Fibroblast of pulmonary artery (primary cell): ENCODE measurements around the gene ZBTB49.

ENCODE experiments used
- DNase-seq: peaks from one replicate; pipeline ENCODE4 v3.0.0-alpha.2; 2010; ENCODE audit warnings: low read depth
- H3K4me3 ChIP-seq: replicated peaks from 2 replicates; pipeline ENCODE4 v1.5.1; 2011; ENCODE audit warnings: low read depth, mild to moderate bottlenecking, control low read depth, low read length, moderate library complexity
- TF ChIP-seq, protein P1 (sequence below): IDR thresholded peaks from 2 replicates; pipeline ENCODE4 v1.5.1; 2011; ENCODE audit warnings: mild to moderate bottlenecking, control low read depth, low read length, inconsistent platforms; ENCODE audit errors: missing control alignments

The ZBTB49 gene

DNA sequence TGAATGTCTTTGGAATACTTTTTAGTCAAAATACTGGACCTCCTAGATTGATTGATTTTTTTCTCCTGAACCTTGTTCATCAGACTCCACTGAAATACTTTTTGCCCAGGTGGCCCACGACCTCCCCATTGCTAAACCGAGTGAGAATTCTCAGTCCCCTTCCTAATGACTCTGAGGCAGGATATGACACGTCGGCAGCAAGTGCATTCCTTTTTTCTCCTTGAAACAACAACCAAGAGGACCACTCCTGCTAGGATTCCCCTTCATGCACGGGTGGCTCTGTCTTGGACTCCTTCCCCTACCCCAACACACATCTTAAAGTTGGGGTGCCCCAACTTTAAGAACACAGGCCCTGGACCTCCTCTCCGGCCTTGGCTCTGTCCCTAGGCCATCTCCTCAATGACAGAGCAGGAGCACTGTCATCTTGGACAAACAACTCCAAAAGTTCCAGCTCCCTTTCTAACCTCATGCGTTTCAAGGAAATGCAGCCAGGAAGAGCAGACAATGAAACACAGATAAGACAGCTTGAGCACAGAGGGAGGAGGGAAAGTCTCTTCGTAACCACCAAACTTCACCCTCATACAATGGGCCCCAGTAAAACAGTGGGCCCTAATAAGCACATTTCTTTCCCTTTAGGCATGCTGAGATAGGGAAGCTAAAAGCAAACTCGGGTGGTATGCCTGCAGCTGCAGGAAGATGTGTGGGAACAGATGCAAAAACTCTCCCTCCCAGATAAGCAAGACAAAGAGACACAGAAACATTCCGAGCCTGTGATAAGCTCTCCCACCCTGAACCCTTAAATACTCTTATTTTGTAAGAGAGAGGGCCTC lies 33.9 kb downstream of the ZBTB49 start:
- TF ChIP-seq, protein P1, sequence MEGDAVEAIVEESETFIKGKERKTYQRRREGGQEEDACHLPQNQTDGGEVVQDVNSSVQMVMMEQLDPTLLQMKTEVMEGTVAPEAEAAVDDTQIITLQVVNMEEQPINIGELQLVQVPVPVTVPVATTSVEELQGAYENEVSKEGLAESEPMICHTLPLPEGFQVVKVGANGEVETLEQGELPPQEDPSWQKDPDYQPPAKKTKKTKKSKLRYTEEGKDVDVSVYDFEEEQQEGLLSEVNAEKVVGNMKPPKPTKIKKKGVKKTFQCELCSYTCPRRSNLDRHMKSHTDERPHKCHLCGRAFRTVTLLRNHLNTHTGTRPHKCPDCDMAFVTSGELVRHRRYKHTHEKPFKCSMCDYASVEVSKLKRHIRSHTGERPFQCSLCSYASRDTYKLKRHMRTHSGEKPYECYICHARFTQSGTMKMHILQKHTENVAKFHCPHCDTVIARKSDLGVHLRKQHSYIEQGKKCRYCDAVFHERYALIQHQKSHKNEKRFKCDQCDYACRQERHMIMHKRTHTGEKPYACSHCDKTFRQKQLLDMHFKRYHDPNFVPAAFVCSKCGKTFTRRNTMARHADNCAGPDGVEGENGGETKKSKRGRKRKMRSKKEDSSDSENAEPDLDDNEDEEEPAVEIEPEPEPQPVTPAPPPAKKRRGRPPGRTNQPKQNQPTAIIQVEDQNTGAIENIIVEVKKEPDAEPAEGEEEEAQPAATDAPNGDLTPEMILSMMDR: no peak
- no peak overlapping the region for H3K4me3 ChIP-seq
- peak; percentile 92 for DNase-seq

DNA sequence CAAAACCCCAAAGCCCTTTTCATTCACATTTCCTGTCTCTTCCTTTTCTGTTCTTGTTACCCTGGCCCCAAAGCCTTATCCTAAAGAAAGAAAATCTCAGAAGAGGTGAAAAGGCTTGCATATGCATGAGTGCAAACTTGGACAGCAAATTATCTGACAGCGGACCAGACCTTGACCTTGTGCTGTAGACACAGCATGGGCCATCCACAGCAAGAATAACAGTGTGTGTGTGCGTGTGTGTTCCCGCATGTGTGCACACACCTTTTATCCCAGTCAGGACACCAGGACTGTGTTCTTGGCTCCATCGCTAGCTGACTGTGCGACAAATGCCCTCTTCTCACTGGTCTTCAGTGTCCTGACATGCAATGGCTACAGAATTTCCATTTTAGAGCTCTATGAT lies 35.3 kb downstream of the ZBTB49 start:
- no peak for DNase-seq
- TF ChIP-seq, protein P1: no peak

DNA sequence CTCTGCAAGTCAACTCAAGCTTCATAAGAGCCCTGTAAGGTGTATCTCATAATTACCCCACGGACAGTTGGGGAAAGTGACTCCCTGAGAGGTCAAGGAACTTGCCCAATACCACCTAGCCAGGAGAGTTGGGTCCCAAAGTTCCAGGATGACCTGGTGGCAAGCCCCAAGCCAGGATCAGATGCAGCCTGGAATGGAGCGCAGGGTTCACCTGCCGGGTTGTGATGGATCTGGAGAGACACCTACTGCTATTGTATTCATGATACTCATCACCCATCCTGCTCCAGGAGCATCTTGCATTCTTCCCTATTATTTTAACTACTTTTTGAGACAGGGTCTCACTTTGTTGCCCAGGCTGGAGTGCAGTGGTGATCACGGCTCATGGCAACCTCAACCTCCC lies 36.1 kb downstream of the ZBTB49 start:
- no peak for DNase-seq
- TF ChIP-seq, protein P1: no peak

More for the DNA sequence above, 35.3 kb downstream of the ZBTB49 start:
- no peak overlapping the region for H3K4me3 ChIP-seq

DNA sequence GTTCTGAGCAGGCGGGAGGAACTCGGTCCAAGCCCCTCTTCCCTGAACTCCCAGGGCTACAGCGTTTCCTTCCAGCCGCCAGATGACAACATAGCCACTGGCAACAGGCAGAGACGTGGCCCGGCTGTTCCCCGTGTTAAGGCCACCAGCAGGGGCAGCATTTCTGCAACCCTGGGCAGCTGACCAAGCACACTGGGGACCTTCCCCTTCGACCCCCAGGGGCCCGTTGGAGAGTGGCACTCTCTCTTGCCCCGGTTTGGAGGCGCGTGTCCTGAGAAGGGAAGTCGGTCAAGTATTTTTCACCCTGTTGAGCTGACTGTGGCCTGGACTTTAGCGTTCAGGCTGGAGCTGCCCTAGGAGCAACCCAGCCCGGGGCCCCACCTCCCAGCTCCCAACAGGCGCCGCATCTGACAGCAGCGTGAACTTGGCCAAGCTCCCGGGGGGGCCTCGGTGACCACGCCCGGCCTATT lies 37.6 kb downstream of the ZBTB49 start:
- no peak overlapping the region for H3K4me3 ChIP-seq
- TF ChIP-seq, protein P1: peak; percentile 54
- peak; percentile 62 for DNase-seq

More for the DNA sequence above, 36.1 kb downstream of the ZBTB49 start:
- H3K4me3 ChIP-seq: no peak overlapping the region

DNA sequence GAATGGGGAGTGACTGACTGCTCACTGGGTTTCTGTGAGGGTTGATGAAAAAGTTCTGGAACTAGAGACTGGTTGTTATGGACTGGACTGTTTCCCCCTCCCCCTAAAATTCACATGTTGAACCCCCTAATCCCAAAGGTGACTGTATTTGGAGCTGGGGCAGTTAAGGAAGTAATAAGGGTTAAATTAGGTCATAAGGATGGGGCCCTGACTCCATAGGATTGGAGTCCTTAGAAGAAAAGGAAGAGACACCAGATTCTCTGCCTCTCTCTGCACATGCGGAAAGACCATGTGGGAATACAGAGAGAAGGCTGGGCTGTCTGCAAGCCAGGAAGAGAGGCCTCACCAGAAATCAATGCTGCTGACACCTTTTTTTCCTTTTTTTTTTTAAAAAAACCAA lies 38.2 kb downstream of the ZBTB49 start:
- DNase-seq: no peak
- TF ChIP-seq, protein P1: no peak
- H3K4me3 ChIP-seq: no peak overlapping the region

DNA sequence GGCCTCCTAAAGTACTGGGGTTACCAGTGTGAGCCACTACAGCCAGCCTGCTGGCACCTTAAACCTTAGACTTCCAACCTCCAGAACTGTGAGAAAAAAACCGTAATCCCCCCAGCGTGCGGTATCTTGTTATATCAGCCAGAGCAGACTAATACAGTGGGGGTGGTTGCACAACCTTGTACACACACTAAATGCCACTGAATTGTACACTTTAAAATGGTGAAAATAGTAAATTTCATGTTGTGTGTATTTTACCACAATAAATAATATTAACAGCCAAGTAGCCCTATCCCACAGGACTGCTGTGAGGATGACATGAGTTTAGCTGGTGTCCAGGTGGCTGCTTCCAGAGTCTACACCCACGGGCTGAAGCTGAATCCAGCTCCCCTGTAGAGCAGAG lies 38.8 kb downstream of the ZBTB49 start:
- TF ChIP-seq, protein P1: no peak
- H3K4me3 ChIP-seq: no peak overlapping the region
- DNase-seq: no peak
